ENCODE results near the gene CCDC157.

The CCDC157 gene

DNA sequence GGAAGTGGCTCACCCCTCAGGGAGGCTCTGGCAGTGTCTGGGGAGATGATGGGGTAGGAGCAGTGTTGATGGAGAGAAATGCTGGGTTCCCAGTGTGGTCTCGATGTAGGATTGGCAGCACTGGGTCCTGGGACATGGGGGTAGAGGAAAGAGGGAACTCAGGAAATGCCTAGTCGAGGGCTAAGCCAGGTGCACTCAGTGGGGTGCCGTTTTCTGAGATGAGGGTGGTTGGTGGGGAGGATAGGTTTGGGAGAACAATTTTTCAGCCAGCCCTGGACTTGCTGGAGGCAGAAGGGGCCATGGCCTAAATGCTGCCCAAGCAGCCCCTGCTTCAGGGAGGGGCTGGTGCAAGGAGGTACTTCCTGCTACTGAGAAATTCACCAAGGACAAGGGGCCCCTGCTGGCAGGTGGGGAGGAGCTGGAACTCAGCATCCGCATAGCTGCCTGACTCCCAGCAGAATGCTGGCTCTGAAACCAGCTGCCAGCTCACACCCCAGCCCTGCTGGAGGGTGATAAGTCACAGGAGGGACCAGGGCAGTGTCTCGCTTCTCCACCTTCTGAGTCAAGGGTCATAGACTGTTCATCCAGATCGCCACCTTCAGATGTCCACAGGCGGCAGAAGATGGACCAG, 6.0 kb downstream of the CCDC157 start:
- TF ChIP-seq, protein P1, sequence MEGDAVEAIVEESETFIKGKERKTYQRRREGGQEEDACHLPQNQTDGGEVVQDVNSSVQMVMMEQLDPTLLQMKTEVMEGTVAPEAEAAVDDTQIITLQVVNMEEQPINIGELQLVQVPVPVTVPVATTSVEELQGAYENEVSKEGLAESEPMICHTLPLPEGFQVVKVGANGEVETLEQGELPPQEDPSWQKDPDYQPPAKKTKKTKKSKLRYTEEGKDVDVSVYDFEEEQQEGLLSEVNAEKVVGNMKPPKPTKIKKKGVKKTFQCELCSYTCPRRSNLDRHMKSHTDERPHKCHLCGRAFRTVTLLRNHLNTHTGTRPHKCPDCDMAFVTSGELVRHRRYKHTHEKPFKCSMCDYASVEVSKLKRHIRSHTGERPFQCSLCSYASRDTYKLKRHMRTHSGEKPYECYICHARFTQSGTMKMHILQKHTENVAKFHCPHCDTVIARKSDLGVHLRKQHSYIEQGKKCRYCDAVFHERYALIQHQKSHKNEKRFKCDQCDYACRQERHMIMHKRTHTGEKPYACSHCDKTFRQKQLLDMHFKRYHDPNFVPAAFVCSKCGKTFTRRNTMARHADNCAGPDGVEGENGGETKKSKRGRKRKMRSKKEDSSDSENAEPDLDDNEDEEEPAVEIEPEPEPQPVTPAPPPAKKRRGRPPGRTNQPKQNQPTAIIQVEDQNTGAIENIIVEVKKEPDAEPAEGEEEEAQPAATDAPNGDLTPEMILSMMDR (IDR thresholded peaks at IDR 0.05; ENCODE audit: low read length, missing control alignments): no peak
- no peak for DNase-seq (ENCODE audit: low read depth)
- no peak overlapping the region for H3K4me3 ChIP-seq (replicated peaks; ENCODE audit: low read depth, low read length)

DNA sequence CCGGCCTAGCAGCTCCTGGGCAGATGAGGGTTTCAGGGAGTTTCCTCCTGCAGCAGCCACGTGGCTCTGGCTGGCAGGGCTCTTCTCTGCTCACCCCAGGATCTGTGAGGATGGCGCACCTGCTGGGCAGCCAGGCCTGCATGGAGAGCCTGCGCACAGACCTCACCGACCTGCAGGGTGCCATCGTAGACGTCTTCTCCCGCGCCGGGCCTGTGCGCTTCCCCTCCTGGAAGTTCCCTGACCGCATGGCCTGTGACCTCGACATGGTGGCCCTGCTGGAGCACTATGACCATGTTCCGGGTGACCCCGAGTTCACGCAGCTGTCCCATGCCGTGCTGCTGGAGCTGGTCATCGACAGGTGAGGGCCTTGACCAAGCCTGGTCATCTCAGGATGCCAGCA, 9.1 kb downstream of the CCDC157 start:
- H3K4me3 ChIP-seq (replicated peaks; ENCODE audit: low read depth, low read length): no peak overlapping the region
- TF ChIP-seq, protein P1 (IDR thresholded peaks at IDR 0.05; ENCODE audit: low read length, missing control alignments): no peak

DNA sequence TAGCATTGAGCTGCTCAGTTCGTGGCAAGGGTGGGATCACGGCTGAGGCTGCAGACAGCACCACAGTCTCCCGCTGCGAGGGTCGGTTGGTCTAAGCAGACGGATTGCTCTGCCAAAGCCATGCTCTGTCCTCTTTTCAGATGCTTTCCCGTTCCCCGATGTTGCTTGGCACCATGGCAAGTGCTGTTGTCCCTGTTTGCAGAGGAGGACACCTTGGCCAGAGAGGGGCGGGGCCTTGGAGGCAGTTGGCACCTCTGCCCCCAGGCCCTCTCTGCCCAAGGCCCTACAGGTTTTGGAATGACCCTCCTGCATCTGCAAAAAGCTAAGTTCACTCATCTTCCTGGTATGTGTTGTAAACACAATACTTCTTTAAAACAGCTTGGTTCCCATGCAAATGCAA, 11.6 kb downstream of the CCDC157 start:
- no peak overlapping the region for H3K4me3 ChIP-seq (replicated peaks; ENCODE audit: low read depth, low read length)
- DNase-seq (ENCODE audit: low read depth): no peak
- TF ChIP-seq, protein P1 (IDR thresholded peaks at IDR 0.05; ENCODE audit: low read length, missing control alignments): no peak

More for the DNA sequence above, 9.1 kb downstream of the CCDC157 start:
- DNase-seq (ENCODE audit: low read depth): no peak

DNA sequence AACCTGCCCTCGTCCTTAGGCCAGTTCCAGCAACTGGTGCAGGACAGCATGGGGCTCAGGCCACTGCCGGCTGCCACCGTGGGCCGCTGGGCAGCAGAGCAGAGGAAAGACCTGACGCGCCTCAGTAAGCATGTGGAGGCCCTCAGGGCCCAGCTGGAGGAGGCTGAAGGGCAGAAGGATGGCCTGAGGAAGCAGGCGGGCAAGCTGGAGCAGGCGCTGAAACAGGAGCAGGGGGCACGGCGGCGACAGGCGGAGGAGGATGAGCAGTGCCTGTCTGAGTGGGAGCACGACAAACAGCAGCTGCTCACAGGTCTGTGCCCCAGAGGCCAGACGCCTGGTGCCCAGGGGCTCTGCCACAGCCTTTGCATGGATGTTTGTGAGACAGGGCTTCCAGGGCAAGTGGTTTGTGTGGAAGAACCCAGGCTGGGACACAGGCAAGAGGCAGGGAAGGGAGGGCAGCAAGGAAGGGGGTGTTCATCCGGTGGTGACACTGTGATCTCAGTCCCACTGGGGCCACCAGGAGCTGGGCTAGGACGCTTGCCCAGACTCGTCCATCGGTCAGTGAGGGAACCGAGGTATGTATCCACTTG, 13.9 kb downstream of the CCDC157 start:
- no peak overlapping the region for H3K4me3 ChIP-seq (replicated peaks; ENCODE audit: low read depth, low read length)
- DNase-seq (ENCODE audit: low read depth): no peak
- TF ChIP-seq, protein P1 (IDR thresholded peaks at IDR 0.05; ENCODE audit: low read length, missing control alignments): no peak

DNA sequence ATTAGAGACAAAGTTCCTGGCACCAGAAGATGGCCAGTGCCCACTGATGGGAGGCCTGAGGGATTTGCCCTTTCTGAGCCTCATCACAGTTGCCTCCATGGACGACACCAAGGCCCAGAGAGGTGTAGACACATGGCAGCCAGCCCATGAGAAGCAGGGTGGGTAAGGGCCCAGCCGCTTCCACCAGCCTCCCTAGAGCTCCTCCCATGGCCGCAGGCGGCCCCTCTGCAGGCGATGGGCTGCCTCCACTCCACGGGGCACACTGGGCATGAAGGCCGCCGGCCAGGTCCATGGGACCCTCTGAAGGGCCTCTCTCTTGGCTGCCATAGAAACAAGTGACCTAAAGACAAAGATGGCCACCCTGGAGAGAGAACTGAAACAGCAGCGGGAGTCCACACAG, 14.5 kb downstream of the CCDC157 start:
- TF ChIP-seq, protein P1 (IDR thresholded peaks at IDR 0.05; ENCODE audit: low read length, missing control alignments): no peak
- DNase-seq (ENCODE audit: low read depth): no peak
- H3K4me3 ChIP-seq (replicated peaks; ENCODE audit: low read depth, low read length): no peak overlapping the region

DNA sequence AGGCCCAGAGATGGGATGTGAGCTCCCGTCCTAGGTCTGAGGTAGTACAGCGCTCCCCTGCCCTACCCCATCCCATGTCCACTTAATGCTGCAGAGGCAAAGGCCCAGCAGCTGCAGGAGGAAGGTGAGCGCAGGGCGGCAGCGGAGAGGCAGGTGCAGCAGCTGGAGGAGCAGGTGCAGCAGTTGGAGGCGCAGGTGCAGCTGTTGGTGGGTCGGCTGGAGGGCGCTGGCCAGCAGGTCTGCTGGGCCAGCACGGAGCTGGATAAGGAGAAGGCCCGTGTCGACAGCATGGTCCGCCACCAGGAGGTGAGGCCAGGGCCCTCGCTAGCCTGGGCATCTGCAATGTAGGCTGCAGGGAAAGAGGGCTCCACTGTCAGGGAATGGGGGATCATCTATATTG, 15.2 kb downstream of the CCDC157 start:
- TF ChIP-seq, protein P1 (IDR thresholded peaks at IDR 0.05; ENCODE audit: low read length, missing control alignments): no peak
- DNase-seq (ENCODE audit: low read depth): no peak
- H3K4me3 ChIP-seq (replicated peaks; ENCODE audit: low read depth, low read length): no peak overlapping the region

DNA sequence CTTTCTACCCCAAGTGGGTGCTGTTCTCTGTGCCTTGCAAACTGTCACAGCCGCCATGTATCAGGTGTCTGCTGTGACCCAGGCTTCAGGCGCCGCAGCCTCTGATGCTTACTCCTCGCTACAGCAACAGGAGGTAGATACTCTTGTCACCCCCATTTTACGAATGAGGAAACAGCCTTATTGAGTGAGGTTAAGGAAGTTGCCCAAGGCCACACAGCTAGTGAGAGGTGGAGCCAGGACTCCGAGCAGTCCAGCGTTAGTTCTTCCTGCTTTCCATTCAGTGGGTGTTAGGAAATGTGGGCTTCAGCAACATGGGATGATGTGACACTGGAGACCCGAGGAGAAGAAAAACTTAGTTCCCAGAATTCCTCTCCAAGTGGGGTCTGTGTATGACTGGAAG, 16.1 kb downstream of the CCDC157 start:
- no peak overlapping the region for H3K4me3 ChIP-seq (replicated peaks; ENCODE audit: low read depth, low read length)
- DNase-seq (ENCODE audit: low read depth): no peak

More for the DNA sequence above, 16.1 kb downstream of the CCDC157 start:
- TF ChIP-seq, protein P1 (IDR thresholded peaks at IDR 0.05; ENCODE audit: low read length, missing control alignments): no peak

Data from fibroblast of pulmonary artery (primary cell).